ENCODE measurements around the gene ZNF10. TPM values are rescaled to one million over a fixed set of nuclear protein-coding genes. Genes with fewer than 3 reads are reported as not detected.

Gene ZNF10
- total and polyA plus RNA-seq, 2 donors (not counting 1 experiment from before 2014, with no cell fraction given) = 5.2 to 20.9 TPM

- Mint-ChIP-seq H3K9me3 (ENCODE audit: insufficient read depth) (peaks cover 27% of the 10 kb centered on the region), H3K27me3 (no peaks in the 10 kb centered on the region), H3K27ac (peak within 1 kb of the TSS; percentile 96), H3K4me1 (peaks cover 18% of the 10 kb centered on the region), H3K4me3 (peak within 1 kb of the TSS; percentile 95)
- H3K4me2 ChIP-seq (replicated peaks; ENCODE audit: low read depth, low read length, poor library complexity, severe bottlenecking) = peak within 1 kb of the TSS; percentile 94
- no peaks in the 10 kb centered on the region for H3K27me3 ChIP-seq (replicated peaks in 1 of 4; ENCODE audit: control extremely low read depth in 1 of 4, control insufficient read depth in 3 of 4, insufficient read depth in 4 of 4, low read length in 3 of 4)
- peaks cover 17 to 35% of the 10 kb centered on the region in 2 experiments for H3K36me3 ChIP-seq (replicated peaks in 1 of 2; ENCODE audit: control extremely low read depth in 1 of 2, control insufficient read depth in 1 of 2, extremely low read depth in 1 of 2, insufficient read depth in 2 of 2, low read length in 1 of 2)
- ChIA-PET CTCF (interaction anchor here (0.6 to 2.3 kb wide), 5 partner anchors 11 to 195 kb away, joined by 3 to 23 read pairs (median 4); partner anchors contain the start of gene ZNF26), POLR2A (interaction anchor here (0.5 to 1.5 kb wide), 6 partner anchors 100 to 409 kb away, joined by 3 to 10 read pairs (median 4); partner anchors contain the start of genes CHFR and ZNF26)
- H3K4me3 ChIP-seq (ENCODE audit: control extremely low read depth in 1 of 5, extremely low read depth in 1 of 5, insufficient read depth in 1 of 5, low read depth in 2 of 5, low read length in 4 of 5) = peak within 1 kb of the TSS; percentile 91 to 100 (median 93)
- DNase-seq (peak; percentile 95), ATAC-seq (ENCODE audit: low read depth) (peak; percentile 98)
- TF ChIP-seq EZH2 (IDR thresholded peaks at IDR 0.05; ENCODE audit: borderline replicate concordance, insufficient read depth, low read depth, low read length, poor library complexity, severe bottlenecking) = no peak
- peak; percentile 88 for TF ChIP-seq CTCF (IDR thresholded peaks at IDR 0.05)
- 4% methylated on average over 38 of the region's 40 CpGs for WGBS (ENCODE audit: insufficient coverage)
- H3K4me1 ChIP-seq (ENCODE audit: control insufficient read depth in 2 of 2, insufficient read depth in 2 of 2, low read length in 2 of 2) = peaks cover 10 to 13% of the 10 kb centered on the region in 2 donors
- peak within 1 kb of the TSS; percentile 78 to 95 for H3K27ac ChIP-seq (ENCODE audit: low read length in 2 of 2)
- H3K79me2 ChIP-seq (ENCODE audit: control insufficient read depth, insufficient read depth, low read length) = peaks cover 48% of the 10 kb centered on the region
- no peaks in the 10 kb centered on the region for H4K20me1 ChIP-seq (ENCODE audit: control insufficient read depth, insufficient read depth, low read length, poor library complexity, severe bottlenecking)
- intact Hi-C loops (cut with micrococcal nuclease) = loop anchor here (1.0 kb wide), 4 partner anchors 51 to 273 kb away; partner anchors contain the start of genes ZNF10, ZNF26, ZNF84 and ZNF891
- peak within 1 kb of the TSS; percentile 98 for H3K9ac ChIP-seq (ENCODE audit: low read length)
- peak within 1 kb of the TSS; percentile 99 for H2AFZ ChIP-seq (ENCODE audit: insufficient read depth, low read depth, low read length, poor library complexity, severe bottlenecking)
- peaks cover 9 to 56% (median 17%) of the 10 kb centered on the region in 3 donors for H3K9me3 ChIP-seq (ENCODE audit: control extremely low read depth in 1 of 3, control insufficient read depth in 2 of 3, insufficient read depth in 1 of 3, low read length in 2 of 3)
These were observed 51.0 kb downstream of the ZNF10 start, which contains the start of gene ZNF268 for GRCh38 chr12:133181238-133181959. Gene ZNF268 (plus strand): TSS chr12:133181495. CDS start chr12:133181998, 503 bp downstream.

GRCh38 chr12:133190176-133190575, 59.7 kb downstream of the ZNF10 start:
- ChIA-PET CTCF (no interaction called here), POLR2A (no interaction called here)
- H3K27ac Mint-ChIP-seq = no peak overlapping the region
- no peak overlapping the region for H3K4me3 Mint-ChIP-seq
- H3K9me3 Mint-ChIP-seq (ENCODE audit: insufficient read depth) = peaks cover 38% of the 10 kb centered on the region
- Histone ChIP-seq H3K27ac (ENCODE audit: low read length in 2 of 2) (no peak overlapping the region), H3K4me1 (ENCODE audit: control insufficient read depth in 2 of 2, insufficient read depth in 2 of 2, low read length in 2 of 2) (no peaks in the 10 kb centered on the region), H4K20me1 (ENCODE audit: control insufficient read depth, insufficient read depth, low read length, poor library complexity, severe bottlenecking) (no peaks in the 10 kb centered on the region), H3K27me3 (replicated peaks in 1 of 4; ENCODE audit: control extremely low read depth in 1 of 4, control insufficient read depth in 3 of 4, insufficient read depth in 4 of 4, low read length in 3 of 4) (no peaks in the 10 kb centered on the region), H2AFZ (ENCODE audit: insufficient read depth, low read depth, low read length, poor library complexity, severe bottlenecking) (no peak overlapping the region), H3K36me3 (replicated peaks in 1 of 2; ENCODE audit: control extremely low read depth in 1 of 2, control insufficient read depth in 1 of 2, extremely low read depth in 1 of 2, insufficient read depth in 2 of 2, low read length in 1 of 2) (peaks cover 56 to 98% of the 10 kb centered on the region in 2 experiments), H3K9me3 (ENCODE audit: control extremely low read depth in 1 of 3, control insufficient read depth in 2 of 3, insufficient read depth in 1 of 3, low read length in 2 of 3) (peaks cover 26 to 79% (median 77%) of the 10 kb centered on the region in 3 donors), H3K9ac (ENCODE audit: low read length) (no peak overlapping the region), H3K4me2 (replicated peaks; ENCODE audit: low read depth, low read length, poor library complexity, severe bottlenecking) (no peak overlapping the region), H3K79me2 (ENCODE audit: control insufficient read depth, insufficient read depth, low read length) (peaks cover 51% of the 10 kb centered on the region), H3K4me3 (ENCODE audit: control extremely low read depth in 1 of 5, extremely low read depth in 1 of 5, insufficient read depth in 1 of 5, low read depth in 2 of 5, low read length in 4 of 5) (no peak overlapping the region)
- DNase-seq (no peak), ATAC-seq (ENCODE audit: low read depth) (no peak)
- TF ChIP-seq CTCF (IDR thresholded peaks at IDR 0.05) = no peak
- TF ChIP-seq EZH2 (IDR thresholded peaks at IDR 0.05; ENCODE audit: borderline replicate concordance, insufficient read depth, low read depth, low read length, poor library complexity, severe bottlenecking) = no peak
- WGBS (ENCODE audit: insufficient coverage) = no CpG with 5 or more reads among the region's 2 CpGs
- no peaks in the 10 kb centered on the region for H3K4me1 Mint-ChIP-seq
- H3K27me3 Mint-ChIP-seq = no peaks in the 10 kb centered on the region
- intact Hi-C loops (cut with micrococcal nuclease) = no loop called here

Measured in B cell (primary cell).